Peyer's patch (tissue), 4 donors: ENCODE results near the gene FSTL1.

Experiments used
- CTCF ChIP-seq, 6 experiments: fragments of 450-650 bp in 4 of 6; fragments of 200-600 bp in 2 of 6; sonication (generic) in 1 of 6; IDR thresholded peaks; one replicate each; pipeline ENCODE4 v1.5.1; 2017 to 2019; ENCODE audit warnings: antibody characterized with exemption in 6 of 6, mild to moderate bottlenecking in 3 of 6, moderate library complexity in 1 of 6
- POLR2A ChIP-seq, 2 donors: fragments of 450-650 bp; IDR thresholded peaks; one replicate each; pipeline ENCODE4 v1.5.1; 2017; ENCODE audit warnings: antibody characterized with exemption in 2 of 2, mild to moderate bottlenecking in 2 of 2, moderate library complexity in 2 of 2

DNA sequence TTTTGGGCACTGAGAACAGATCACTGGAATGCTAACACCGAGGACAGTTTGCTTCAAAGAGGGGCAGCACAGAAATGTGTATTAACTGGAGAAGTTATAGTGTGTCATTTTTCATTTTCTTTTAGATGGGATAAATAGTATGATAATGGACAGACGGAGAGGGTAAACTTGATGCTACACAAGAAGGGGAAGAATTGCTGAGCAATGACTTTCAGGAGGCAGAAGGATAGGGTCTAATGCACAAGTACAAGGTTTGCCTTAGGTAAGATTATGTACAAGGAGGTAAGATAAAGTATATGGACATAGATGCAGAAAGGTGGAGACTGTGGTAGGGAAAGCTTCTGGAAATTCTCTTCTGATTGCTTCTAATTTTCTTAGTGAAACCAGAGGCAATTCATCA is 69.3 kb downstream of the FSTL1 start:
- TF ChIP-seq POLR2A (IDR thresholded peaks at IDR 0.05) (no peak), CTCF (IDR thresholded peaks at IDR 0.05) (no peak)
